Measurements from ENCODE around the gene LMF2. TPM values are rescaled to one million over a fixed set of nuclear protein-coding genes. Genes with fewer than 3 reads are reported as not detected.
"Not testable (repeated sequence)": the region's sequence is repeated elsewhere in the genome, so short reads cannot be mapped to it uniquely, and the experiment has no call there.

LMF2 gene
- total RNA-seq, 1 experiment from 2014 or later, result 37.3 TPM

DNA sequence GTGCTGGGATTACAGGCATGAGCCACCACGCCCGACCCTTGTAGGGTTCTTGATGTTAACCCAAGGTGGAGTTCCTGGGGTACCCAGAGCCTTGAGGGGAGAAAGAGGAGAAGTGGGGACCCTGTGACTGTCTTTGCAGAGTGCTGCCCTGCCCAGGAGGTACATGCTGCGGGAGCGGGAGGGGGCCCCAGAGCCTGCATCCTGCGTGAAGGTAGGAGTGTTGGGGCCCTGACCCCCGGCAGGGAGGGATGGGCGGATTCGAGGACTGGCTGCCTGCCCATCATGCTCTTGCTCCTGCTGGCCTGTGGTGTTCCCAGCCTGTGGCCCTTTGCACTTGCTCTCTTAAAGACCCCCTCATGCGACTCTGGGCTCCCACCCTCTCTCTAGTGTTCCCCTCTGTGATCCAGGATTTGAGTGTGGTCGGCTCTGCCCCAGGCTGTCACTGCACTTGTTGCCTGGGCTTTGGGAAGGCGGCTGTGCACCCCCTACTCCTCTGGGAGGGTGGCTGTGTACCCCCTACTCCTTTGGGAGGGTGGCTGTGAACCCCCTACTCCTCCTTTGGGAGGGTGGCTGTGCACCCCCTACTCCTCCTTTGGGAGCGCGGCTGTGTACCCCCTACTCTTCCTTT is 13.4 kb upstream of the LMF2 start:
- BruUV-seq (replicated peaks), result no TSS peak
- H3K4me3 ChIP-seq, result no peak overlapping the region
- no peak overlapping the region for H3K27ac ChIP-seq
- TF ChIP-seq EZH2 (IDR thresholded peaks at IDR 0.05; ENCODE audit: low read depth), result no peak
- TF ChIP-seq, protein P1, sequence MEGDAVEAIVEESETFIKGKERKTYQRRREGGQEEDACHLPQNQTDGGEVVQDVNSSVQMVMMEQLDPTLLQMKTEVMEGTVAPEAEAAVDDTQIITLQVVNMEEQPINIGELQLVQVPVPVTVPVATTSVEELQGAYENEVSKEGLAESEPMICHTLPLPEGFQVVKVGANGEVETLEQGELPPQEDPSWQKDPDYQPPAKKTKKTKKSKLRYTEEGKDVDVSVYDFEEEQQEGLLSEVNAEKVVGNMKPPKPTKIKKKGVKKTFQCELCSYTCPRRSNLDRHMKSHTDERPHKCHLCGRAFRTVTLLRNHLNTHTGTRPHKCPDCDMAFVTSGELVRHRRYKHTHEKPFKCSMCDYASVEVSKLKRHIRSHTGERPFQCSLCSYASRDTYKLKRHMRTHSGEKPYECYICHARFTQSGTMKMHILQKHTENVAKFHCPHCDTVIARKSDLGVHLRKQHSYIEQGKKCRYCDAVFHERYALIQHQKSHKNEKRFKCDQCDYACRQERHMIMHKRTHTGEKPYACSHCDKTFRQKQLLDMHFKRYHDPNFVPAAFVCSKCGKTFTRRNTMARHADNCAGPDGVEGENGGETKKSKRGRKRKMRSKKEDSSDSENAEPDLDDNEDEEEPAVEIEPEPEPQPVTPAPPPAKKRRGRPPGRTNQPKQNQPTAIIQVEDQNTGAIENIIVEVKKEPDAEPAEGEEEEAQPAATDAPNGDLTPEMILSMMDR (conservative IDR thresholded peaks at IDR 0.05), result no peak
- H4K20me1 ChIP-seq (ENCODE audit: insufficient read depth), result peaks cover 28% of the 10 kb centered on the region
- peaks cover 26% of the 10 kb centered on the region for H3K36me3 ChIP-seq (ENCODE audit: low read depth)
- H3F3A ChIP-seq (ENCODE audit: insufficient read depth, low read depth), result peaks cover 23% of the 10 kb centered on the region
- intact Hi-C loops (cut with micrococcal nuclease; ENCODE audit: unreplicated experiment), result no loop called here
- H3K9me3 ChIP-seq (ENCODE audit: insufficient read depth, low read depth), result no peaks in the 10 kb centered on the region
- no peak overlapping the region for H3K4me2 ChIP-seq
- no peaks in the 10 kb centered on the region for H3K27me3 ChIP-seq (ENCODE audit: insufficient read depth, low read depth)
- no peaks in the 10 kb centered on the region for H3K9me2 ChIP-seq (ENCODE audit: insufficient read depth)
- H3K4me1 ChIP-seq (replicated peaks; ENCODE audit: insufficient read depth), result peaks cover 12% of the 10 kb centered on the region
- CTCF ChIA-PET, result interaction anchor here (0.5 kb wide), 1 partner anchor 22 kb away, joined by 14 read pairs; no protein-coding TSS in a partner anchor
- H2AFZ ChIP-seq, result no peak overlapping the region
- peaks cover 29% of the 10 kb centered on the region for H3K79me2 ChIP-seq (ENCODE audit: low read depth)
- no peak for DNase-seq
- POLR2A ChIA-PET (ENCODE audit: unreplicated experiment), result no interaction called here

DNA sequence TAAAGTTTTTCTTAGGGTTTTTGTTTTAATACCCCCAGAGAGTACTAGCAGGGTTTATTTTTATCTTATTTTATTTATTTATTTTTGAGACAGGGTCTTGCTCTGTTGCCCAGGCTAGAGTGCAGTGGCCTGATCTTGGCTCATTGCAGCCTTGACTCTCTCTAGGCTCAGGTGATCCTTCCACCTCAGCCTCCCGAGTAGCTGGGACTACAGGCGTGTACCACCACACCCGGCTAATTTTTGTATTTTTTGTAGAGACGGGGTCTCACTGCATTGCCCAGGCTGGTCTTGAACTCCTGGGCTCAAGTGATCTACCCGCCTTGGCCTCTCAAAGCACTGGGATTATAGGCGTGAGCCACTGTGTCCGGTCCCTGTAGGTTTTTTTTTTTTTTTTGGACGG is 12.7 kb upstream of the LMF2 start:
- BruUV-seq (replicated peaks); DNase-seq; H3K9me2 ChIP-seq (ENCODE audit: insufficient read depth); POLR2A ChIA-PET (ENCODE audit: unreplicated experiment); H2AFZ ChIP-seq; intact Hi-C loops (cut with micrococcal nuclease; ENCODE audit: unreplicated experiment); H3K4me3 ChIP-seq; H3K27ac ChIP-seq; CTCF ChIA-PET; H3K4me2 ChIP-seq; H3K9me3 ChIP-seq (ENCODE audit: insufficient read depth, low read depth); H3K27me3 ChIP-seq (ENCODE audit: insufficient read depth, low read depth): not testable (repeated sequence)
- Histone ChIP-seq H4K20me1 (ENCODE audit: insufficient read depth) (peaks cover 32% of the 10 kb centered on the region), H3K36me3 (ENCODE audit: low read depth) (peaks cover 26% of the 10 kb centered on the region), H3F3A (ENCODE audit: insufficient read depth, low read depth) (peaks cover 19% of the 10 kb centered on the region), H3K79me2 (ENCODE audit: low read depth) (peaks cover 32% of the 10 kb centered on the region), H3K4me1 (replicated peaks; ENCODE audit: insufficient read depth) (peaks cover 12% of the 10 kb centered on the region)

DNA sequence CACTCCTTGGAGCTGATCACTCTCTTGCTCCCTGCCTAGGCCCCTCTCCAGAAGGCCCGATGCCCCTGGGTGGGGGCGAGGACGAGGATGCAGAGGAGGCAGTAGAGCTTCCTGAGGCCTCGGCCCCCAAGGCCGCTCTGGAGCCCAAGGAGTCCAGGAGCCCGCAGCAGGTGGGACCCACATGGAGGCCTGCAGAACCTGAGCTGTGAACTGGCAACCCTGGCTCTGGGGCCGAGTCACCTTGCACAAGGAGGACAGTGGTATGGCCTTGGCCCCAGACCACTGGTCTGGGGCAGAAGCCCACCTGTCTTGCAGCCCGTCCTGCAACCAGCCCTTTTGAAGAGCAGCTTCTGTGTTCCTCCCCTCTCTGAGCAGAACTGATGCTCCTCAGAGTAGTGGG is 11.6 kb upstream of the LMF2 start:
- Histone ChIP-seq H3K27ac (no peak overlapping the region), H2AFZ (no peak overlapping the region), H3K9me3 (ENCODE audit: insufficient read depth, low read depth) (no peaks in the 10 kb centered on the region), H3K4me3 (no peak overlapping the region), H3K36me3 (ENCODE audit: low read depth) (peaks cover 26% of the 10 kb centered on the region), H3K4me1 (replicated peaks; ENCODE audit: insufficient read depth) (peaks cover 9% of the 10 kb centered on the region), H3F3A (ENCODE audit: insufficient read depth, low read depth) (peaks cover 14% of the 10 kb centered on the region; the same call in 1 of the 2 replicates), H3K79me2 (ENCODE audit: low read depth) (peaks cover 37% of the 10 kb centered on the region), H3K27me3 (ENCODE audit: insufficient read depth, low read depth) (no peaks in the 10 kb centered on the region), H3K9me2 (ENCODE audit: insufficient read depth) (no peaks in the 10 kb centered on the region), H4K20me1 (ENCODE audit: insufficient read depth) (peaks cover 34% of the 10 kb centered on the region), H3K4me2 (no peak overlapping the region)
- no TSS peak for BruUV-seq (replicated peaks)
- POLR2A ChIA-PET (ENCODE audit: unreplicated experiment), result no interaction called here
- no peak for DNase-seq
- CTCF ChIA-PET, result no interaction called here
- intact Hi-C loops (cut with micrococcal nuclease; ENCODE audit: unreplicated experiment), result no loop called here
- no peak for TF ChIP-seq EZH2 (IDR thresholded peaks at IDR 0.05; ENCODE audit: low read depth)
- TF ChIP-seq, protein P1 (conservative IDR thresholded peaks at IDR 0.05), result no peak

DNA sequence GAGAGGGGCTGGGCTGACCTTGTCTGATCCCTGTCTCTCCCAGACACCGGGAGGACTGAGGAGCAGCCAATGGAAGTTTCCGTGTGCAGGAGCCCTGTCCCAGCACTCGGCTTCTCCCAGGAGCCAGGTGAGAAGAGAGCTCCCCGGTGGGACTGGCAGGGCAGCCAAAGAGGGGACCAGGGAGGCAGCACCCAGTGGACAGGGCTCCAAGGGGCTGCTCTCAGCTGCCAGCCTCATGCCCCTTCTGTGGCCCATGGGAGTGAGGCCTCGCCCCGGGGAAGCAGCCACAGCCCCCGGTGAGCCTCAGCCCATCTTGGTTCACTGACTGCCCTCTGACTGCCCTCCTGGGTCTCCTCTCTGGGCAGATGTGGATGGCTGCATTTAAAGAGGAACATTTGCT is 11.1 kb upstream of the LMF2 start:
- H3K27ac ChIP-seq, result no peak overlapping the region
- no peaks in the 10 kb centered on the region for H3K9me3 ChIP-seq (ENCODE audit: insufficient read depth, low read depth)
- H3K9me2 ChIP-seq (ENCODE audit: insufficient read depth), result no peaks in the 10 kb centered on the region
- CTCF ChIA-PET, result no interaction called here
- peaks cover 29% of the 10 kb centered on the region for H4K20me1 ChIP-seq (ENCODE audit: insufficient read depth)
- intact Hi-C loops (cut with micrococcal nuclease; ENCODE audit: unreplicated experiment), result no loop called here
- H2AFZ ChIP-seq, result no peak overlapping the region
- BruUV-seq (replicated peaks), result no TSS peak
- POLR2A ChIA-PET (ENCODE audit: unreplicated experiment), result no interaction called here
- peaks cover 3% of the 10 kb centered on the region; the same call in 1 of the 2 replicates for H3K4me1 ChIP-seq (replicated peaks; ENCODE audit: insufficient read depth)
- TF ChIP-seq EZH2 (IDR thresholded peaks at IDR 0.05; ENCODE audit: low read depth), result no peak
- TF ChIP-seq, protein P1 (conservative IDR thresholded peaks at IDR 0.05), result no peak
- H3F3A ChIP-seq (ENCODE audit: insufficient read depth, low read depth), result peaks cover 9% of the 10 kb centered on the region; the same call in 1 of the 2 replicates
- DNase-seq, result no peak
- peaks cover 26% of the 10 kb centered on the region for H3K36me3 ChIP-seq (ENCODE audit: low read depth)
- no peaks in the 10 kb centered on the region for H3K27me3 ChIP-seq (ENCODE audit: insufficient read depth, low read depth)
- no peak overlapping the region for H3K4me2 ChIP-seq
- H3K4me3 ChIP-seq, result no peak overlapping the region
- peaks cover 37% of the 10 kb centered on the region for H3K79me2 ChIP-seq (ENCODE audit: low read depth)
